ENCODE data around the gene FHIT.

DNA sequence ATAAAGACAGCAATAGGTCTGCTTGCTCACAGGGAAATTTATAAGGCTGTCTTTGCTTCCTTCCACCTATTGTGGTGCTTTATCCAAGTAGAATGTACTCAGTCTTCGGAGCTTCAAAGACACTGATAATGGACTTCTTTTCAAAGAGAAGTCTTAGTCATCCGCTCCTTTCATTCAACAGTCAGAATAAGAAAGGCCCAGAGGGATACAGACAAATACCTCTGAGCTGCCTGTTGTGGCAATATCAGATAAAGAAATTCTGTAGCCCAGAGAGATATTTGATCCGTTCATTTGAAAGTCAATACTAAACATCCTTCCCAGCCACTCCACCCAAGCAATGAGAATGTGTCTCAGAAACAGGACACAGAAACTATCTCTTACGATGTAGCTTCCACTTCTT lies 110.0 kb downstream of the FHIT start:
- TF ChIP-seq, protein P1, sequence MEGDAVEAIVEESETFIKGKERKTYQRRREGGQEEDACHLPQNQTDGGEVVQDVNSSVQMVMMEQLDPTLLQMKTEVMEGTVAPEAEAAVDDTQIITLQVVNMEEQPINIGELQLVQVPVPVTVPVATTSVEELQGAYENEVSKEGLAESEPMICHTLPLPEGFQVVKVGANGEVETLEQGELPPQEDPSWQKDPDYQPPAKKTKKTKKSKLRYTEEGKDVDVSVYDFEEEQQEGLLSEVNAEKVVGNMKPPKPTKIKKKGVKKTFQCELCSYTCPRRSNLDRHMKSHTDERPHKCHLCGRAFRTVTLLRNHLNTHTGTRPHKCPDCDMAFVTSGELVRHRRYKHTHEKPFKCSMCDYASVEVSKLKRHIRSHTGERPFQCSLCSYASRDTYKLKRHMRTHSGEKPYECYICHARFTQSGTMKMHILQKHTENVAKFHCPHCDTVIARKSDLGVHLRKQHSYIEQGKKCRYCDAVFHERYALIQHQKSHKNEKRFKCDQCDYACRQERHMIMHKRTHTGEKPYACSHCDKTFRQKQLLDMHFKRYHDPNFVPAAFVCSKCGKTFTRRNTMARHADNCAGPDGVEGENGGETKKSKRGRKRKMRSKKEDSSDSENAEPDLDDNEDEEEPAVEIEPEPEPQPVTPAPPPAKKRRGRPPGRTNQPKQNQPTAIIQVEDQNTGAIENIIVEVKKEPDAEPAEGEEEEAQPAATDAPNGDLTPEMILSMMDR (conservative IDR thresholded peaks at IDR 0.05) = no peak
- no peak for TF ChIP-seq EZH2 (IDR thresholded peaks at IDR 0.05; ENCODE audit: low read depth)

All from PC-9 (cell line).